Nucleus accumbens (tissue), 56 donors: ENCODE measurements around the gene MTURN.

Experiments
- DNase-seq, 56 donors: peaks; one replicate each; lab custom pipeline; 2025; lab: John Stamatoyannopoulos, UW

The MTURN gene

DNA sequence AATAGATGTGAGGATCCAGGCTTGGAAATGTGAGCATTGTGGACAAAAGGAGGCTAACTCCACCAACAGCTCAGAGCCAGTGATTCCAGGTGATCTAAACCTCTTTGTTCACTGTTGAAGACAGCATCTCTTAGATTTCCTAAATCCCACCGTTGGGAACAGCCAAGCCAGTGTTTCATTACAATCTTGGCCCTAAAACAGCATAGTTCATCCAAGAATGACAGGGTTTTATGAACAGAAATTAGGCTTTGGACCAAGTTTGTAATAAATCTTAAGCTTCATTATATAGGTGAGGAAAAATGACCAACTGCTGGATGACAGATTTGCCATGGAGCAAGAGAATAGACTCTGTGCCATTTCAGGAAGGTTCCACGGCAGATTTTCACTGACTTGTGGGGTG, 65.8 kb downstream of the MTURN start:
- no peak for DNase-seq

DNA sequence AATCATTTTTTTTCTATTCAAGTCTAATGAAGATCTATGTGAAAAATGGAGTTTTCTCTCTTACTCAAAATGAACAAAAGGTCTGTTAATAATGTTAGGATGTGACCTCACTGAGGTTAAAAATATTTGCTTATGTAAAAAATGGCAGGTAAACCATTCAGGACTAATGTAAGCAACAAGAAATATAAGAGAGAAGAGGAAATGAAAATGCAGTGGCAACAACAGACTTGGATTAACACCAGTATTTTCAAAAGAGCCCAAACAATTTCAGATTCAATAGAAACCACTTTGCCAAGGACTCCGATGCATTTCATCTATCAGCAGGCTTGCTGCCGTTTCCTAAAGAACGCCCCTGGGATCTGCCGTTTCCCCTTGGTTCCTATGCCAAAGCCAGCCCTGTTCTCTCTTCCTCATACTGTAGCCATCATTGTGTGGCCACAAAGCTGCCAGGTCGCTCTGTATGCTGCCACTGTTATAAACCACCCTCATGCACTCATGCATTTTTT, 66.4 kb downstream of the MTURN start:
- DNase-seq: peak in 8 of 56 donors; percentile 4 to 26 (median 17)

DNA sequence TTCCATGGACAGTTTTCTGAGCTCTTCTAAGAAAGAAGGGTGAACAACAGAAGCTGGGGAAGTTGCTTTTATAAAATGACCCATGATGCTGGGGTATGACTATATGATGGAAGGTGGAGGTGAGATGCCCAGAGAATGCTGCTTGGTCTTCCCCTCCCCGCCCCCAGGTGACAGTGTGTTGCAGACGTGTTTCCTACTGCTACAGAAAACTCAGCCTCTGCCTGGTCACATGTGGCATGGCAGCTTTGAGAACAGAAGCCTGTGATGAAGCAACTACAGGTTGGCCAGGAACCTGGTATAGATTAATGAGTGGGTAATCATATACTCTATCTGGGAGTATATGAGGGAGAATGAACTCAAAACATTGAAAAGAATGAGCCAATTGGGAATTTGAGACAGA, 67.1 kb downstream of the MTURN start:
- no peak for DNase-seq

DNA sequence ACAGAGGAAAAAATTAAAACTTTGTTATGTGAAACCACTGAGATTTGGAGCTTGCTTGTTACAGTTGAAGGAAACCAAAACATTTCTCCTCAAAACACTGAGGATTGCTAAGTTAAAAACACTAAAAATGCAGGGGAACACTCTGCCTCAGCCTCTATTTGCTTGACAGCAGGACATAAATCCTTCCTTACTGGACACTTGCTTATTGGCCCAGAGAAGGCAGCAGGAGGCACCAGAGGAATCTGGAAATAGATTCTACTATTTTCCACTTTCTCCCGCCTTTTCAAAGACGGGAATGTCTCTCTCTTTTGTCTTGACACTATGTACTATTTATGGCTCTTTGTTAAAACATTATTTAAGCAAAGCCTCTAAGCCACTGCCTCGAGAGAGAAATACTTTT, 67.9 kb downstream of the MTURN start:
- no peak for DNase-seq

DNA sequence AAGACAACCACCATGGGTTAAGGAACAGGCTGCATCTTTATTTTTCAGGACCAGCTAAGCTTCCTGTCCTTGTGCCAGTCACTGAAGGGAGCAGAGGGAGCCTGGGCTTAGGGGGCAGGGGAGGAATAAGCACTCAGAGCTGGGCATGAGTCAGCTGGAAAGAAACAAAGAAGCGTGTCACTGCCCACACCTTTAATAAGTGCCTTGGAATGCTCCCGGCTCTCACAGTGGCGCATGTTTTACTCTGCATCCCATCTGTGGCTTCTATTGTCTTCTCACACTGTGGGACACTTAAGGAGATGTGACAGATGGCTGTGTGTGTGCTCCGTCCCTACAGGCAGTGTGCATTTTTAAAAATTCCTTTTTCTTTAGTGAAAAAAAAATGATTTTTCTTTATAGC, 71.7 kb downstream of the MTURN start:
- DNase-seq: no peak

DNA sequence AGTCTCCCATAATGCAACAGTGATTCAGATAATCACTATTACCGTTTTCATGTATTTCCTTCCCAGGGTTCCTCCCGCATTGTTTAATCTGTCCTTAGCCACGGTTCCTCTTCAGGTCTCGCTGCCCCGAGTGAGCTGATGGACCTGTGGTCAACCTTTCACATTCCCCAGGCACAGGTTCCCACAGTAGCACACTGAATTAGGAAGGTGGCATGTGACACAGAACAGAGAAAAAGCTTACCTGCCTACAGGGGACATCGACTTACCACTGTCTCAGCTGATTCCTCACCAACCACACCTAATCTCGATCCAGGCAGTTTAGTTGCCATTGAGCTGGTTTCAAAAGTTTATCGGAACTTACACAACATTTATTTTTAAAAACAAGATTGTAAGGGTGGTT, 72.2 kb downstream of the MTURN start:
- DNase-seq: no peak

DNA sequence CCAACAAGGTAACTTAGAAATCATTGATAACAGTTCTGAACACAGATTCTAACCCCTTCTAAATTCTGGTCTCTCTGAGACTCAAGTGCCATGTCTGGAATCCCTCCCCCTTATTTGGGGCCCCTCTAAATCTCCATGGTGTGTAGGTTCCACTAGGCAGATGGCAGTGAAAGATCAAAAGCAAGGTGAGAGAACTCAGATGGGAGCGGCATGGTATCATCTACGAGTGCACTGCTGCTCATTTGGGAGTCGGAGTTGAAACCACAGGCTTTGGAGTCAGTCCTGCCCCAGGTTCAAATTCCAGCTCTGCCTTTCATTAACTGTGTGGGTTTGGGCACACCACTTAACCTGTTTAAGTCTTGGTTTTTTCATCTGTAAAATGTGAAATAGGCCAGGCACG, 72.6 kb downstream of the MTURN start:
- no peak for DNase-seq

DNA sequence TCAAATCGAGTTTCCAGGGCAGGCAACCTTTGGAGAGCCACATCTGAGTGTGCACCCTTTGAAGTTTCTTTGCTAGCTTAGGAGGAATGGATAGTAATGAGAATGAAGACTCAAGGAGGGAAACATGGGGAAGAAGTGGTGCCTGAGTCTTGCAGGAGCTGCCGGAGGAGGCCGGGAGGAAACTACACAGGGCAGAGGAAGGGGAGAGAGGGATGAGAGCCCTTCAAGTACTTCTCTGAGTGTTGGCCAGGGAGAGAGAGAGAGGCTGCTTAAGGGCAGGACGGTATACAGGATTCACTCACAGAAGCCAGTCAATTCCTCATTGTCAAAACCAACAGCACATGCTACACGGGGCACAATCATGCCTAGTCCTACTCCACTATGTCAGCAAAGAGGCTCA, 75.2 kb downstream of the MTURN start:
- no peak for DNase-seq
